D721Med (cell line): ENCODE results near the gene PAQR5.
A peak's percentile ranks its signal among the peaks of the same experiment; 100 is the strongest.

Source experiments
- DNase-seq: peaks from one replicate; pipeline ENCODE4 v3.0.0; 2011; ENCODE audit warnings: low spot score; ENCODE audit not compliant: insufficient read length
- FAIRE-seq: peaks from 2 replicates; lab custom pipeline; 2011; peaks lifted over from hg19 to GRCh38; lab: Jason Lieb, UNC
- TF ChIP-seq, protein P1 (sequence below): IDR thresholded peaks from 2 replicates; pipeline ENCODE4 v1.5.1; 2012; ENCODE audit warnings: mild to moderate bottlenecking, control low read depth; ENCODE audit not compliant: insufficient read depth; ENCODE audit errors: missing control alignments

The PAQR5 gene

DNA sequence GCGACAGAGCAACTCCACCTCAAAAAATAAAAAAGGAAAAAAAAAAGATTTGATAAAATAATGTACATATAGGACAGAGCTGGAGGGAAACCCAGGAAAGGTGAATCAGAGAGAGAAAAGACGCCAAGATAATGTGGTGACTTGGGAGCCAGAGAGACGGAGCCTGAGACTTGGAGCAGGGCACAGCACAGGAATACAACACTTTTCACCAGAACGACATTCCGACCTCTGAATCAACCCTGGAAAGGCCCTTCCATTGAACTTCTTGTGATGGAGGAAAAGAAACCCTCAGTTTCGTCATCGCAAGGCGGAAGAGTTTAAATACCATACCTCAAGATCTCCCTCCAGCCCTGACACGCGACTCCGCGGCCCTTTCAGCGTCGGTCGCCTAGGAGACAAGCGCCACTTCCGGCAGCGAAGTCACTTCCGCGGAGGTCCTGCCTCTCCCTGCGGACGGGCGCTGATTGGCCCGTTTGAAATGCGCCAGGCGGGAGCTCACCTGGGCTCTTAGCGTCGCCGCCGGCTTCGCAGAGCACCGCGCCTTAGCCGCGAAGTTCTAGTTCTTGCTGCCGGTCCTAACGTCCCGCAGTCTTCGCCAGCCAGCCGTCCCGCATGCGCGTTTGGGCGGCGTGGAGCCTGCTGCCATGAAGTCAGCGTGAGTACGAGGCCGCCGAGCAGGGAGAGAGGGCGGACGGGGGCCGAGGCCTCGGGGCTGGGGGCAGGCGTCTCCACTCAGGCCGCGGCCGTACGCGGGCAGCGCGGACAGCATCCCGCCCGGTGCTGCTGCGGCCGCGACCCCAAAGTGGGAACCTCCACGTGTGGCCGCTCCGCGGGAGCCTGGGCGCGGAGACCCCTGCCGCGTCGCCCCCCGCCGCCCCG is 115.3 kb downstream of the PAQR5 start, which contains the start of gene KIF23:
KIF23 (plus strand) TSS at position 528 of the 879 bp plus-strand sequence; CDS start at position 645, 117 bp downstream.
- TF ChIP-seq, protein P1, sequence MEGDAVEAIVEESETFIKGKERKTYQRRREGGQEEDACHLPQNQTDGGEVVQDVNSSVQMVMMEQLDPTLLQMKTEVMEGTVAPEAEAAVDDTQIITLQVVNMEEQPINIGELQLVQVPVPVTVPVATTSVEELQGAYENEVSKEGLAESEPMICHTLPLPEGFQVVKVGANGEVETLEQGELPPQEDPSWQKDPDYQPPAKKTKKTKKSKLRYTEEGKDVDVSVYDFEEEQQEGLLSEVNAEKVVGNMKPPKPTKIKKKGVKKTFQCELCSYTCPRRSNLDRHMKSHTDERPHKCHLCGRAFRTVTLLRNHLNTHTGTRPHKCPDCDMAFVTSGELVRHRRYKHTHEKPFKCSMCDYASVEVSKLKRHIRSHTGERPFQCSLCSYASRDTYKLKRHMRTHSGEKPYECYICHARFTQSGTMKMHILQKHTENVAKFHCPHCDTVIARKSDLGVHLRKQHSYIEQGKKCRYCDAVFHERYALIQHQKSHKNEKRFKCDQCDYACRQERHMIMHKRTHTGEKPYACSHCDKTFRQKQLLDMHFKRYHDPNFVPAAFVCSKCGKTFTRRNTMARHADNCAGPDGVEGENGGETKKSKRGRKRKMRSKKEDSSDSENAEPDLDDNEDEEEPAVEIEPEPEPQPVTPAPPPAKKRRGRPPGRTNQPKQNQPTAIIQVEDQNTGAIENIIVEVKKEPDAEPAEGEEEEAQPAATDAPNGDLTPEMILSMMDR, result no peak
- FAIRE-seq (no peak), DNase-seq (peak; percentile 98)

GRCh38 chr15:69414701-69415167 is 116.0 kb downstream of the PAQR5 start:
- TF ChIP-seq, protein P1, result no peak
- no peak for DNase-seq
- no peak for FAIRE-seq

DNA sequence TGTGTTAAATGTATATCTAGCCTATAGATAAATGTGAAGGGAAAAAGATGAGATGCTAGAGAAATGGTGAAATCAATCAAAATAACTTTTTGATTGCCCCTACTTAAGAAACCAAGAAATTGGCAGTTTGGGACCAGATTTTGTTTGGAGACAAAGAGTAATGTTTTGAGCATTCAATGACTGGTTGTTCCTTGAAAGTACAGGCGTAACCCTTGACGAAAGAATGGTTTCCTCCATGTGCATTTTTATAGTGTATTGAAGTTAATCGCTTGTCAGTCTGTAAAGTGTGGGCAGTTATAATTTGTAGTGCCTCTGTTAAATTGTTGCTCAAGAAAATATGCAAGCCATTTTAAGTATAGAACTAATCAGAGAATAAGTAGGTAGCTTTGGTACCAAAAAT is 116.7 kb downstream of the PAQR5 start:
- FAIRE-seq, result no peak
- DNase-seq, result no peak
- TF ChIP-seq, protein P1, result no peak

GRCh38 chr15:69417581-69417980 is 118.9 kb downstream of the PAQR5 start:
- TF ChIP-seq, protein P1, result no peak
- FAIRE-seq, result no peak
- no peak for DNase-seq

GRCh38 chr15:69421498-69421897 is 122.8 kb downstream of the PAQR5 start:
- FAIRE-seq (no peak), DNase-seq (no peak)
- TF ChIP-seq, protein P1, result no peak

DNA sequence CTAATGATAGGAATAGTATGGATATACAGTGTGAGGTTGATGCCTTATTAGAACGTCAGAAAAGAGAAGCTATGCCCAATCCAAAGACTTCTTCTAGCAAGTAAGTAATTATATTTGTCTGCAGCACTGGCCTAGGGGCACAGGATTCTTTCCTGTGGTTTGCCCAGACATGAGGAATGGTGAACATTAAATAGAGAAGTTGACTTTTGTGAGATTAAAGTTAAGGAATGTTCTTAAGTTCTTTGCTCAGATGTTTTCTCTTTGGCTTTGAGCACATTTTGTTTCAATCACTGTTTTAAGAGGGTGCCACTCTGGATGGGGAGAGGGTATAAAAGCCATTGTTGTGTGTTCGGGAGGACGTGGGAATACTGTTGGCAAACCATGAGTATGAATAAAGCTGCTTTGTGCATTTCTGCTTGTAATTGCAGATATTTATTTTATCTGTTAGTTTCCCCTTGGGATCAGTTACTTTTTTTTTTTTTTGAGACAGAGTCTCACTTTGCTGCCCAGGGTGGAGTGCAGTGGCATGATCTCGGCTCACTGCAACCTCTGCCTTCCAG is 123.7 kb downstream of the PAQR5 start:
- DNase-seq (no peak), FAIRE-seq (no peak)
- TF ChIP-seq, protein P1, result no peak

DNA sequence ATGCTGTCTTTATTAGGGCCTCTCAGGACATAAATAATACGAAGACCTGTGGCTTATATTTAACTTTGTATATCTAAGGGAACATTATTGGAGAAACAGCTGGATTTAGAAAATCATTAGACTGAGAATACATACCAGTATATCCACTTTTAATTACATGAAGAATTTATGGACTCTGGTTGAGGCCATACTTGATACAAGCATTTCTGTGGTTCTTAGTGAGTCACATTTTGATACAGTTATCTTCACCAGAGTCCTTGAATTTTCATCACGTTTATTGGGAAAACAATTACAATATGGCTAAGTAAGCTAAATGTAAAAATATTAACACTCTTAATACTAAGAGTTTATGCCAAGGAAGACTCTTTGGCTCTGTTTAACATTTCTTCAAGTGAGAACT is 125.3 kb downstream of the PAQR5 start:
- FAIRE-seq (no peak), DNase-seq (no peak)
- TF ChIP-seq, protein P1, result no peak
